DOHH2 (cell line): ENCODE measurements around the gene ARHGDIB.

ENCODE experiments used
- CTCF ChIP-seq: fragments of 200-600 bp; sonication (generic); IDR thresholded peaks from one replicate; pipeline ENCODE4 v1.5.1; 2014; ENCODE audit warnings: antibody characterized with exemption, mild to moderate bottlenecking, low read depth, low read length; ENCODE audit not compliant: poor library complexity, severe bottlenecking
- EZH2phosphoT487 ChIP-seq: fragments of 200-600 bp; sonication (generic); IDR thresholded peaks from 2 replicates; pipeline ENCODE4 v1.6.1; 2017; ENCODE audit warnings: borderline replicate concordance, mild to moderate bottlenecking, antibody characterized with exemption, low read length, moderate library complexity, mixed read lengths

GRCh38 chr12:14982991-14983390 is 21.6 kb upstream of the ARHGDIB start:
- no peak for TF ChIP-seq CTCF
- TF ChIP-seq EZH2phosphoT487, result no peak
